ENCODE data around the gene FGD3. TPM values are rescaled to one million over a fixed set of nuclear protein-coding genes. Genes with fewer than 3 reads are reported as not detected.
A peak's percentile ranks its signal among the peaks of the same experiment; 100 is the strongest.

Gene FGD3
- total RNA-seq, 2 experiments from 2014 or later = 91.0 to 95.7 TPM

GRCh38 chr9:92983984-92984589 is 36.8 kb downstream of the FGD3 start:
- Histone ChIP-seq H3K4me1 (ENCODE audit: insufficient read depth, low read length) (peaks cover 60% of the 10 kb centered on the region), H3K27me3 (ENCODE audit: control insufficient read depth in 1 of 2, insufficient read depth in 2 of 2, low read length in 2 of 2) (no peaks in the 10 kb centered on the region), H3K27ac (ENCODE audit: low read depth in 1 of 2, low read length in 2 of 2) (no peak overlapping the region), H3K4me3 (ENCODE audit: low read length) (no peak overlapping the region), H3K36me3 (ENCODE audit: insufficient read depth, low read length) (peaks cover 59% of the 10 kb centered on the region), H3K9me3 (ENCODE audit: control insufficient read depth in 1 of 2, insufficient read depth in 1 of 2, low read length in 2 of 2) (peaks cover 4% of the 10 kb centered on the region in 2 experiments)
- CTCF ChIA-PET = interaction anchor here (1.0 kb wide), 1 partner anchor 19 kb away, joined by 3 read pairs; no protein-coding TSS in a partner anchor
- H3K4me1 Mint-ChIP-seq (ENCODE audit: low read depth) = peaks cover 81% of the 10 kb centered on the region
- H3K4me3 Mint-ChIP-seq = no peak overlapping the region
- no peak for DNase-seq
- POLR2A ChIA-PET = interaction anchor here (1.5 to 1.6 kb wide), 2 partner anchors 18 to 20 kb away, joined by 3 to 4 read pairs; no protein-coding TSS in a partner anchor
- H3K27ac Mint-ChIP-seq = peak overlapping the region; percentile 81
- intact Hi-C loops (cut with DNase I, micrococcal nuclease) = no loop called here
- no peaks in the 10 kb centered on the region for H3K27me3 Mint-ChIP-seq
- peaks cover 87% of the 10 kb centered on the region for H3K36me3 Mint-ChIP-seq (ENCODE audit: low read depth)
- no peaks in the 10 kb centered on the region for H3K9me3 Mint-ChIP-seq
- no peak for TF ChIP-seq CTCF (IDR thresholded peaks at IDR 0.05)
- no peak for ATAC-seq (ENCODE audit: poor library complexity)

- Histone ChIP-seq H3K4me3 (ENCODE audit: low read length) (no peak overlapping the region), H3K4me1 (ENCODE audit: insufficient read depth, low read length) (peaks cover 64% of the 10 kb centered on the region), H3K27ac (ENCODE audit: low read depth in 1 of 2, low read length in 2 of 2) (peak overlapping the region in 1 of 2 donors; percentile 61), H3K9me3 (ENCODE audit: control insufficient read depth in 1 of 2, insufficient read depth in 1 of 2, low read length in 2 of 2) (peaks cover 4% of the 10 kb centered on the region in 2 experiments), H3K36me3 (ENCODE audit: insufficient read depth, low read length) (peaks cover 62% of the 10 kb centered on the region), H3K27me3 (ENCODE audit: control insufficient read depth in 1 of 2, insufficient read depth in 2 of 2, low read length in 2 of 2) (no peaks in the 10 kb centered on the region)
- Mint-ChIP-seq H3K4me1 (ENCODE audit: low read depth) (peaks cover 81% of the 10 kb centered on the region), H3K27ac (peak overlapping the region; percentile 81), H3K4me3 (no peak overlapping the region), H3K27me3 (no peaks in the 10 kb centered on the region), H3K9me3 (no peaks in the 10 kb centered on the region), H3K36me3 (ENCODE audit: low read depth) (peaks cover 87% of the 10 kb centered on the region)
- intact Hi-C loops (cut with DNase I, micrococcal nuclease) = no loop called here
- DNase-seq = peak in 1 of 14 experiments; percentile 25
- ChIA-PET POLR2A (interaction anchor here (1.5 to 1.6 kb wide), 2 partner anchors 19 to 21 kb away, joined by 3 to 4 read pairs; no protein-coding TSS in a partner anchor), CTCF (interaction anchor here (1.0 kb wide), 1 partner anchor 18 kb away, joined by 3 read pairs; no protein-coding TSS in a partner anchor)
- no peak for TF ChIP-seq CTCF (IDR thresholded peaks at IDR 0.05)
- no peak for ATAC-seq (ENCODE audit: poor library complexity)
Measured at GRCh38 chr9:92984976-92985375, 37.7 kb downstream of the FGD3 start.

- Histone ChIP-seq H3K4me1 (ENCODE audit: insufficient read depth, low read length) (peaks cover 59% of the 10 kb centered on the region), H3K27me3 (ENCODE audit: control insufficient read depth in 1 of 2, insufficient read depth in 2 of 2, low read length in 2 of 2) (no peaks in the 10 kb centered on the region), H3K9me3 (ENCODE audit: control insufficient read depth in 1 of 2, insufficient read depth in 1 of 2, low read length in 2 of 2) (peaks cover 4% of the 10 kb centered on the region in 2 experiments), H3K4me3 (ENCODE audit: low read length) (no peak overlapping the region), H3K27ac (ENCODE audit: low read depth in 1 of 2, low read length in 2 of 2) (peak overlapping the region; percentile 33 to 61), H3K36me3 (ENCODE audit: insufficient read depth, low read length) (peaks cover 65% of the 10 kb centered on the region)
- DNase-seq (peak in 12 of 14 experiments; percentile 37 to 80 (median 58)), ATAC-seq (ENCODE audit: poor library complexity) (peak; percentile 67)
- Mint-ChIP-seq H3K27me3 (no peaks in the 10 kb centered on the region), H3K9me3 (no peaks in the 10 kb centered on the region), H3K4me1 (ENCODE audit: low read depth) (peaks cover 82% of the 10 kb centered on the region), H3K36me3 (ENCODE audit: low read depth) (peaks cover 87% of the 10 kb centered on the region), H3K27ac (peak overlapping the region; percentile 75), H3K4me3 (peak overlapping the region; percentile 59)
- TF ChIP-seq CTCF (IDR thresholded peaks at IDR 0.05) = peak; percentile 79
- CTCF ChIA-PET = interaction anchor here (0.6 to 2.4 kb wide), 16 partner anchors 11 to 315 kb away, joined by 3 to 15 read pairs (median 3); partner anchors contain the start of gene CARD19
- POLR2A ChIA-PET = interaction anchor here (0.6 to 2.6 kb wide), 6 partner anchors 17 to 32 kb away, joined by 3 to 9 read pairs (median 4); no protein-coding TSS in a partner anchor
- intact Hi-C loops (cut with DNase I, micrococcal nuclease) = loop anchor here (2.0 kb wide), 2 partner anchors 14 to 30 kb away; no protein-coding TSS in a partner anchor
Measured at GRCh38 chr9:92986176-92987119, 39.1 kb downstream of the FGD3 start.
